Effector memory CD4-positive, alpha-beta T cell (primary cell): ENCODE measurements around the gene MYH7B.

Experiments
- DNase-seq, 3 donors: peaks; one replicate each; pipeline ENCODE4 v3.0.0-alpha.2; 2020
- H3K27ac ChIP-seq: 2 replicates; pipeline ENCODE4 v1.7.0; 2013; ENCODE audit warnings: mild to moderate bottlenecking, low read length, moderate library complexity; ENCODE audit not compliant: insufficient read depth, poor library complexity, severe bottlenecking
- H3K27me3 ChIP-seq: replicated peaks from 2 replicates; pipeline ENCODE4 v1.7.0; 2013; ENCODE audit warnings: mild to moderate bottlenecking, low read length; ENCODE audit not compliant: insufficient read depth, control insufficient read depth, poor library complexity, severe bottlenecking
- H3K36me3 ChIP-seq: 2 replicates; pipeline ENCODE4 v1.7.0; 2013; ENCODE audit warnings: mild to moderate bottlenecking, low read length, moderate library complexity; ENCODE audit not compliant: control insufficient read depth, insufficient read depth
- H3K4me1 ChIP-seq: 2 replicates; pipeline ENCODE4 v1.7.0; 2013; ENCODE audit warnings: low read length, mild to moderate bottlenecking; ENCODE audit not compliant: control insufficient read depth, insufficient read depth, poor library complexity, severe bottlenecking
- H3K4me3 ChIP-seq: 2 replicates; pipeline ENCODE4 v1.7.0; 2013; ENCODE audit warnings: low read length, low read depth, mild to moderate bottlenecking; ENCODE audit not compliant: insufficient read depth, poor library complexity, severe bottlenecking
- H3K9me3 ChIP-seq: 2 replicates; pipeline ENCODE4 v1.7.0; 2013; ENCODE audit warnings: mild to moderate bottlenecking, low read length, moderate library complexity; ENCODE audit not compliant: control insufficient read depth
- total RNA-seq, 3 donors: gene quantifications; one replicate each; lab custom pipeline; 2026; lab: John Stamatoyannopoulos, UW

Gene MYH7B
- 0.69 to 0.97 (median 0.78) reads per million in 3 donors for total RNA-seq

DNA sequence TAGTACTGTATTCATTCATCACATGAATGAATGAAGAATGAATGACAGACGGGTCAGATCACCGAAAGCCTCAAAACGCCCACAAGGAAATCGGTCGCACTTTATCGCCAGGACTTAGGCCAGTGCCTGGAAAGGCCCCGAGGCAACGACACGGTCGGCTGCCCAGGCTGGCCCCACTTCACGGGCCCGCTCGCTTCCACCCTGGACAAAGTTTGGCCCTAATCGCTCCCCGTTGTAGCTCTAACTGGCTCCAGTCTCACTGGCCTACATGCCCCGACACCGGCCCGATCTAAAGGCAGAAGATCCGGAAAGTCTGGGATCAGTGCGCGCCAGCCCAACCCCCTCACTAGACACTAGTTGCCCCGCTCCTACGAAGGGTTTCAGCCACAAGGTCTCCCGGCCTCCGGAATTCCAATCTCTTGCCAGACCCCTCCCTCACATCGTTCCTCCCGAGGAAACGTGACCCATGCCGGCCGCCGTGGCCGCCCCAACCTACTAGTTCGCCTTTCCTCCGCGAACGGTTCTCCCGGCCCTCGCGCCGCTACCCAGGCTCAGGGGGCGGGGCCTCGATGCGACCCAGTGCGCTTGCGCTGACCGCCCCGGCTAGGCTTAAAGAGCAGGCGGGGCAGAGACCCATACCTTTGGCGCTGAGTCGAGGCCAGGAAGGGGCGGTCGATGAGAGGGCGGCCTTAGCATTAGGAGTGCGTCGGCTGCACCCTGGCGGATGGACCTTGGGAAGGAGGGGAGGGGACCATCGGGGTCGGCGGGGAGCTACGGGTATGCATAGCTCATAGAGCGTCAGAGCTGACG, at the start of gene MYH7B, which contains the start of gene GSS:
MYH7B (plus strand) TSS at position 638 of the 810 bp plus-strand sequence. CDS start 22,138 bp downstream, outside the sequence.
GSS (minus strand) TSS at position 576 of the 810 bp plus-strand sequence. CDS start 3,954 bp downstream, outside the sequence.
- no peaks in the 10 kb centered on the region for H3K36me3 ChIP-seq
- H3K9me3 ChIP-seq, result no peaks in the 10 kb centered on the region
- H3K27me3 ChIP-seq, result no peaks in the 10 kb centered on the region
- H3K4me3 ChIP-seq, result peak within 1 kb of the TSS; percentile 77
- H3K4me1 ChIP-seq, result peaks cover 9% of the 10 kb centered on the region
- peak within 1 kb of the TSS; percentile 66 for H3K27ac ChIP-seq
- DNase-seq, result peak; percentile 92 to 95 (median 93)

DNA sequence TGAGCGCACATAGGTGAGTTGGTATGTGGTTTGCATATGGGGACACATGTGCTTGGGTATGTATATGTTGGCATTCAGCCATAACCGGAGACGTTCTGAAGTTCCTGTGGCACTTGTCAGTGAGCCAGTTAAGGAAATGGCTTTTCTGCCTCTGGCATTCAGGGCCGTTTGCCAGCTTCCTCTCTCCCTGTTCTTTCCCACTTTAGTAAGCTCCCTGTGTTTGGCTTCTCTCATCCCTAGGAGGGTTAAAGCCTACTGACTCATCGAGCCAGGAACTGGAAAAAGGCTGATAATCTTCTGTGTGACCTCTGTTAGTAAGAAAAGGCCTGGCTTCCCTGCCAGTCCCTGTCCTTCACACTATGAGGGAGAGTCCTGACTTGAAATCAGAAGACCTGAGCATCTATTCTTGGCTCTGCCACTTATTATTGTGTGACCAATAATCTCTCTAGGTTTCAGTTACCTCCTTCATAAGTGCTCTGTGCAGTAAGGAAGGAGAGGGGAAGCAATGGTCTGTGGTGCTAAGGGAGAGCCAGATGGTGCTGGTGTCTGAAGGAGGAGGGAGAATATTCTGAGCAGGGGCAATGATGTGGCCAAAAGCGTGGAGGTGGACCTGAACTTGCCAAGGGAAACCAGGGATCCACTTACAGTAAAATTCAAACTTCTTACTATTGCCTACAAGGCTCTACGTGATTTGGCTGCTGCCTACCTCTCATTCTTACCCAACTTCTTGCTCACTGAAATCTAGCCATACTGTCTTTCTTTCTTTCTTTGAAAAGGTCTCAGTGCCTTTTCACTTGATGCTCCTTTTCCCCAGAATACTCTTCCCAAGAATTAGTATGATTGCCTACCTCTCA, 47.8 kb upstream of the MYH7B start:
- DNase-seq, result no peak
- Histone ChIP-seq H3K27ac (no peak overlapping the region), H3K36me3 (no peaks in the 10 kb centered on the region), H3K4me1 (no peaks in the 10 kb centered on the region), H3K4me3 (no peak overlapping the region), H3K27me3 (no peaks in the 10 kb centered on the region), H3K9me3 (no peaks in the 10 kb centered on the region)

- Histone ChIP-seq H3K36me3 (no peaks in the 10 kb centered on the region), H3K4me3 (no peak overlapping the region)
These were observed 40.5 kb upstream of the MYH7B start for GRCh38 chr20:34915131-34915530.

GRCh38 chr20:34915749-34916455, 39.8 kb upstream of the MYH7B start:
- H3K27ac ChIP-seq, result no peak overlapping the region
- no peaks in the 10 kb centered on the region for H3K36me3 ChIP-seq
- no peak overlapping the region for H3K4me3 ChIP-seq
- H3K9me3 ChIP-seq, result no peaks in the 10 kb centered on the region
- H3K4me1 ChIP-seq, result peaks cover 5% of the 10 kb centered on the region
- H3K27me3 ChIP-seq, result no peaks in the 10 kb centered on the region
- no peak for DNase-seq

More at GRCh38 chr20:34915131-34915530, 40.5 kb upstream of the MYH7B start:
- H3K9me3 ChIP-seq, result no peaks in the 10 kb centered on the region
- H3K4me1 ChIP-seq, result peaks cover 5% of the 10 kb centered on the region
- no peaks in the 10 kb centered on the region for H3K27me3 ChIP-seq
- no peak overlapping the region for H3K27ac ChIP-seq
- DNase-seq, result no peak

DNA sequence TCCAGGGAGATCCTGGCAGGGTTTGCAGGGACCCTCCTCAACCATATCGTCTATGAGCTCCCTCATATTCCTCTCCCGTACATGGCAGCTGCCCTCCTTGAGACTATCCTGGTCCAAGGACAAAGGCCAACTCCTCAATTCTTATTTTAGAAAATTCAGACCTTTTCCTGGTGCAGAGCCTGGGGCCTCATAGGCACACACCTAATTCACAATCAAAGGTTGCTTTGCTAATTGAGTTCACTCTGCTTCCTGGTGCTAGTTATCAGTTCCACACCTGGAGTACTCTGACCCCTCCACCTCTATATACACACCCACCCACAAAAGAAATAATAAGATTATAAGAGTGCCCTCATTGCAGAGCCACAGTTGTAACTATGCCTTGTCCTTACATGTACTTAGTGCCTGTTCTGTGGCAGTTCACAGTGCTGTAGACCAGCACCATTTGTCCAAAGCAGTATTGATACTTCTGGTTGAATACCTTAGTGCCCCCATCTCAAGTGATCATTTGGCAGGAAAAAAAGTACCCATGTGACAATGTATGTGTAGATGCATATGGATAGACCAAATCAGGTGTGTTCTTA, 38.8 kb upstream of the MYH7B start:
- H3K9me3 ChIP-seq, result no peaks in the 10 kb centered on the region
- no peaks in the 10 kb centered on the region for H3K27me3 ChIP-seq
- no peak overlapping the region for H3K4me3 ChIP-seq
- no peak for DNase-seq
- H3K36me3 ChIP-seq, result no peaks in the 10 kb centered on the region
- peaks cover 5% of the 10 kb centered on the region for H3K4me1 ChIP-seq
- H3K27ac ChIP-seq, result no peak overlapping the region

GRCh38 chr20:34920055-34920454, 35.6 kb upstream of the MYH7B start:
- Histone ChIP-seq H3K4me3 (no peak overlapping the region), H3K36me3 (peaks cover 8% of the 10 kb centered on the region), H3K9me3 (no peaks in the 10 kb centered on the region), H3K4me1 (peaks cover 5% of the 10 kb centered on the region), H3K27me3 (no peaks in the 10 kb centered on the region), H3K27ac (no peak overlapping the region)
- no peak for DNase-seq

- peaks cover 11% of the 10 kb centered on the region for H3K36me3 ChIP-seq
- H3K27ac ChIP-seq, result no peak overlapping the region
These were observed 34.2 kb upstream of the MYH7B start for GRCh38 chr20:34921436-34921835.

DNA sequence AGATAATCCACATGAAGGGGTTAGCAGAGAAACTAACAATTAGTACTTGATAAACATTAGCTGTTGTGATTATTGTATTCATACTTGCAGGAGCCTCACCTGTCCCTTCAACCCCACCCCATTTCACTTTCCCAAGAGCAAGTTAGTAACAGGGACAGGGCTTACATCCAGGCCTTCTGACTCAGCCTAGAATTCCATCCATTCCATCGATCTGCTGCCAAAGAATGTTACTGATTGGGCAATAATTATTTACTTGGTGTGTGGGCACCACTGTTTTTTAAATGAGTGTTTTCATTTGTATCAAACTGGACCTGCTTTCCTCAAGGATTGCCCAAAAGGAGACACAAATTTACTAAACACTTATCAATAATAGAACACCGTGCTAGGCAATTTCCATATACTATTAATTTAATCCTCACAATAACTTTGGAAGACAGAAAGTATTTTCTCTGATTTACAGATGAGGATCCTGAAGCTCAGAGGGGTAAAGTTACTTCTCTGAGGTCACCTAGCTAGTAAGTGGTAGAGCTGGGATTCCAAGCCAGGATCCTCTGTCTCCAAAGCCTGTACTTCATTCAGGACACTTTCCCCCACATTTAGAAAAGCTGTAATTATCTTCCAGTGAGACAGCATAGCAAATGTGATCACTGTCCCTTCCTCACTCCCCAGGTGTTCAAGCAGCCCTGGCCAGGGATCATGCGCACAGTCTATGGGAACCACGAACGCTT, 32.9 kb upstream of the MYH7B start:
- Histone ChIP-seq H3K4me1 (peaks cover 2% of the 10 kb centered on the region), H3K4me3 (no peak overlapping the region), H3K27ac (no peak overlapping the region), H3K27me3 (no peaks in the 10 kb centered on the region), H3K36me3 (peaks cover 11% of the 10 kb centered on the region), H3K9me3 (no peaks in the 10 kb centered on the region)
- DNase-seq, result no peak

More at GRCh38 chr20:34921436-34921835, 34.2 kb upstream of the MYH7B start:
- H3K4me3 ChIP-seq, result no peak overlapping the region
- peaks cover 5% of the 10 kb centered on the region for H3K4me1 ChIP-seq
- DNase-seq, result no peak
- H3K27me3 ChIP-seq, result no peaks in the 10 kb centered on the region
- H3K9me3 ChIP-seq, result no peaks in the 10 kb centered on the region

DNA sequence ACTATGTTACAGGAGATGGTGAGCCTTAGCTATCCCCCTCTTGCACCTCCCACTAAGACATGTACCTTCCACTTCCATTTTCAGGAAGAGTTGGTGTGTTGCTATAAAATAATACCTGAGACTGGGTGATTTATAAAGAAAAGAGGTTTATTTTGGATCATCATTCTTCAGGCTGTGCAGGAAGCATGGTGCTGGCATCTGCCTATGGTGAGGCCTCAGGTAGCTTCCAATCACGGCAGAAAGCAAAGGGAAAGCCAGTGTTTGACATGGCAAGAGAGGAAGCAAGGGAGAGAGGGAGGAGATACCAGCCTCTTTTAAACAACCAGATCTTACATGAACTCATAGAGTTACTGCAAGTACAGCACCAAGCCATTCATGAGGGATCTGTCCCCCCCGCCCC, 32.3 kb upstream of the MYH7B start:
- Histone ChIP-seq H3K4me3 (no peak overlapping the region), H3K4me1 (no peaks in the 10 kb centered on the region), H3K36me3 (peaks cover 11% of the 10 kb centered on the region), H3K27ac (no peak overlapping the region), H3K9me3 (no peaks in the 10 kb centered on the region), H3K27me3 (no peaks in the 10 kb centered on the region)
- no peak for DNase-seq
